Tibial nerve (tissue), 3 donors: ENCODE measurements around the gene UBE2D3.
"Not testable (repeated sequence)": the region's sequence is repeated elsewhere in the genome, so short reads cannot be mapped to it uniquely, and the experiment has no call there.

Source experiments
- POLR2A ChIP-seq, 2 donors: fragments of 450-650 bp; IDR thresholded peaks; one replicate each; pipeline ENCODE4 v1.6.1; 2017; ENCODE audit warnings: antibody characterized with exemption in 2 of 2, mild to moderate bottlenecking in 2 of 2, moderate library complexity in 2 of 2
- TF ChIP-seq, protein P1 (sequence below), 5 experiments: fragments of 200-600 bp in 3 of 5; fragments of 450-650 bp in 2 of 5; sonication (generic) in 3 of 5; IDR thresholded peaks; one replicate each; pipeline ENCODE4 v1.5.1; 2016 to 2019; ENCODE audit warnings: antibody characterized with exemption in 5 of 5, mild to moderate bottlenecking in 3 of 5, moderate library complexity in 2 of 5

DNA sequence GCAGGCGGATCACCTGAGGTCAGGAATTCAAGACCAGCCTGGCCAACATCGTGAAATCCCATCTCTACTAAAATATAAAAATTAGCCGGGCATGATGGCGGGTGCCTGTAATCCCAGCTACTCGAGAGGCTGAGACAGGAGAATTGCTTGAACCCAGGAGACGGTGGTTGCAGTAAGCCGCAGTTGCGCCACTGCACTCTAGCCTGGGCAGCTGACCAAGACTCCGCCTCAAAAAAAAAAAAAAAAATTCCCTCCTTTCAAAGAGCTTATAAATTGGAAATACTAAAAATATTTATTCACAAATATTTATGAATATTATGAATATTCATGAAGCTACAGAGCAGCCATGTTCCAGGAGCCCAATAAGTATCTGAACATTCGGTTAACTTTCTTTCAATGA lies 8.3 kb downstream of the UBE2D3 start:
- TF ChIP-seq, protein P1, sequence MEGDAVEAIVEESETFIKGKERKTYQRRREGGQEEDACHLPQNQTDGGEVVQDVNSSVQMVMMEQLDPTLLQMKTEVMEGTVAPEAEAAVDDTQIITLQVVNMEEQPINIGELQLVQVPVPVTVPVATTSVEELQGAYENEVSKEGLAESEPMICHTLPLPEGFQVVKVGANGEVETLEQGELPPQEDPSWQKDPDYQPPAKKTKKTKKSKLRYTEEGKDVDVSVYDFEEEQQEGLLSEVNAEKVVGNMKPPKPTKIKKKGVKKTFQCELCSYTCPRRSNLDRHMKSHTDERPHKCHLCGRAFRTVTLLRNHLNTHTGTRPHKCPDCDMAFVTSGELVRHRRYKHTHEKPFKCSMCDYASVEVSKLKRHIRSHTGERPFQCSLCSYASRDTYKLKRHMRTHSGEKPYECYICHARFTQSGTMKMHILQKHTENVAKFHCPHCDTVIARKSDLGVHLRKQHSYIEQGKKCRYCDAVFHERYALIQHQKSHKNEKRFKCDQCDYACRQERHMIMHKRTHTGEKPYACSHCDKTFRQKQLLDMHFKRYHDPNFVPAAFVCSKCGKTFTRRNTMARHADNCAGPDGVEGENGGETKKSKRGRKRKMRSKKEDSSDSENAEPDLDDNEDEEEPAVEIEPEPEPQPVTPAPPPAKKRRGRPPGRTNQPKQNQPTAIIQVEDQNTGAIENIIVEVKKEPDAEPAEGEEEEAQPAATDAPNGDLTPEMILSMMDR (IDR thresholded peaks at IDR 0.05) = not testable (repeated sequence)
- not testable (repeated sequence) for TF ChIP-seq POLR2A (IDR thresholded peaks at IDR 0.05)
